ENCODE data around the gene CD274.

Gene CD274

GRCh38 chr9:5450359-5451091, at the start of gene CD274:
Gene CD274, plus strand, starts transcription at chr9:5450542. Its CDS starts 5,572 bp downstream, at chr9:5456114.
- no peaks in the 10 kb centered on the region for H3K36me3 ChIP-seq (ENCODE audit: control insufficient read depth, low read depth, low read length)
- H3K9me3 ChIP-seq (ENCODE audit: control insufficient read depth, low read depth, low read length) = no peaks in the 10 kb centered on the region
- peak within 1 kb of the TSS; percentile 54 for H3K4me3 ChIP-seq (ENCODE audit: low read length)
- H3K9ac ChIP-seq (ENCODE audit: low read length) = no peak within 1 kb of the TSS
- H3K27ac ChIP-seq (ENCODE audit: low read length) = no peak within 1 kb of the TSS
- peaks cover 9% of the 10 kb centered on the region for H3K27me3 ChIP-seq (ENCODE audit: control insufficient read depth, insufficient read depth, low read length)
- no peaks in the 10 kb centered on the region for H3K4me1 ChIP-seq (ENCODE audit: control insufficient read depth, low read depth, low read length)

DNA sequence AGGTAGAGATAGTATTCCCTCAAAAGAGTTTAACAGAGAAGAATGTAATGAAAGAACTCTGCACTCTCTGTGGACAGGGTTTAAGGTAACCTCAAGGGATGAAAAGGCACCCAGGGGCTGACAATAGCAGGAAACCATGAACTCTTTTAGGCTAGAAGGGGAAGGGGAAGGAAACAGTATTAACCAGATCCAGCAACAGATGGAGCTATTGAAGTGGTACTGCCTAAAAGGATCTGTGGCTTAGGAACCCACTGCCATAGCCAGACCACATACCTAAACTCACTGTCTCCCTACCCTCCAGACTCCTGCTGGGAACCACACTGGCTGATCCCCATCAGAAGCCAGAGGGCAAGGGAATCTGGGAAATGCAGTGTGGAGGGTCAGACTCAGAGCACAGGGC, 48.1 kb upstream of the CD274 start:
- H3K9me3 ChIP-seq (ENCODE audit: control insufficient read depth, low read depth, low read length) = no peaks in the 10 kb centered on the region
- no peaks in the 10 kb centered on the region for H3K4me1 ChIP-seq (ENCODE audit: control insufficient read depth, low read depth, low read length)
- H3K36me3 ChIP-seq (ENCODE audit: control insufficient read depth, low read depth, low read length) = no peaks in the 10 kb centered on the region
- no peak overlapping the region for H3K9ac ChIP-seq (ENCODE audit: low read length)
- H3K27ac ChIP-seq (ENCODE audit: low read length) = no peak overlapping the region
- H3K4me3 ChIP-seq (ENCODE audit: low read length) = no peak overlapping the region
- no peaks in the 10 kb centered on the region for H3K27me3 ChIP-seq (ENCODE audit: control insufficient read depth, insufficient read depth, low read length)

DNA sequence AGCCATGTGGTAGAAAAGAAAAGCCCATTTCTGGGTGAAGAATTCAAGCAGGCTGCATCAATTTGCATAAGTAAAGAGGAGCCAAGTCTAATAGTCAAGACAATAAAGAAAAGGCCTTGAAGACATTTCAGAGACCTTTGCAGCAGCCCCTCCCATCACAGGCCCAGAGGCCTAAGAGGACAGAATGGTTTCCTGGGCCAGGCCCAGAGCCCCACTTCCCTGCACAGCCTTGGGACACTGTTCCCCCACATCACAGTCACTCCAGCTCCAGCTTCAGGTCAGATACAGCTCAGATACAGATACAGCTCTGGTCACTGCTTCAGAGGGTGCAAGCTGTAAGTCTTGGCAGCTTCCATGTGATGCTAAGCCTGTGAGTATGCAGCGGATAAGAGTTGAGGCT, 41.7 kb upstream of the CD274 start:
- Histone ChIP-seq H3K27ac (ENCODE audit: low read length) (no peak overlapping the region), H3K4me1 (ENCODE audit: control insufficient read depth, low read depth, low read length) (no peaks in the 10 kb centered on the region), H3K36me3 (ENCODE audit: control insufficient read depth, low read depth, low read length) (no peaks in the 10 kb centered on the region), H3K9me3 (ENCODE audit: control insufficient read depth, low read depth, low read length) (peaks cover 11% of the 10 kb centered on the region), H3K27me3 (ENCODE audit: control insufficient read depth, insufficient read depth, low read length) (no peaks in the 10 kb centered on the region), H3K4me3 (ENCODE audit: low read length) (no peak overlapping the region), H3K9ac (ENCODE audit: low read length) (no peak overlapping the region)

- no peaks in the 10 kb centered on the region for H3K36me3 ChIP-seq (ENCODE audit: control insufficient read depth, low read depth, low read length)
- H3K27ac ChIP-seq (ENCODE audit: low read length) = no peak overlapping the region
- H3K4me3 ChIP-seq (ENCODE audit: low read length) = peak overlapping the region; percentile 23
- peaks cover 10% of the 10 kb centered on the region for H3K4me1 ChIP-seq (ENCODE audit: control insufficient read depth, low read depth, low read length)
- no peaks in the 10 kb centered on the region for H3K9me3 ChIP-seq (ENCODE audit: control insufficient read depth, low read depth, low read length)
- no peaks in the 10 kb centered on the region for H3K27me3 ChIP-seq (ENCODE audit: control insufficient read depth, insufficient read depth, low read length)
- H3K9ac ChIP-seq (ENCODE audit: low read length) = no peak overlapping the region
Measured at GRCh38 chr9:5416953-5417352, 33.4 kb upstream of the CD274 start.

GRCh38 chr9:5418481-5418880, 31.9 kb upstream of the CD274 start:
- no peak overlapping the region for H3K9ac ChIP-seq (ENCODE audit: low read length)
- no peaks in the 10 kb centered on the region for H3K36me3 ChIP-seq (ENCODE audit: control insufficient read depth, low read depth, low read length)
- H3K4me1 ChIP-seq (ENCODE audit: control insufficient read depth, low read depth, low read length) = peaks cover 10% of the 10 kb centered on the region
- H3K9me3 ChIP-seq (ENCODE audit: control insufficient read depth, low read depth, low read length) = no peaks in the 10 kb centered on the region
- H3K27ac ChIP-seq (ENCODE audit: low read length) = no peak overlapping the region
- no peaks in the 10 kb centered on the region for H3K27me3 ChIP-seq (ENCODE audit: control insufficient read depth, insufficient read depth, low read length)
- H3K4me3 ChIP-seq (ENCODE audit: low read length) = no peak overlapping the region

GRCh38 chr9:5419987-5420386, 30.4 kb upstream of the CD274 start:
- Histone ChIP-seq H3K9ac (ENCODE audit: low read length) (no peak overlapping the region), H3K27me3 (ENCODE audit: control insufficient read depth, insufficient read depth, low read length) (no peaks in the 10 kb centered on the region), H3K4me3 (ENCODE audit: low read length) (no peak overlapping the region), H3K27ac (ENCODE audit: low read length) (no peak overlapping the region), H3K36me3 (ENCODE audit: control insufficient read depth, low read depth, low read length) (no peaks in the 10 kb centered on the region), H3K9me3 (ENCODE audit: control insufficient read depth, low read depth, low read length) (no peaks in the 10 kb centered on the region), H3K4me1 (ENCODE audit: control insufficient read depth, low read depth, low read length) (peaks cover 10% of the 10 kb centered on the region)

DNA sequence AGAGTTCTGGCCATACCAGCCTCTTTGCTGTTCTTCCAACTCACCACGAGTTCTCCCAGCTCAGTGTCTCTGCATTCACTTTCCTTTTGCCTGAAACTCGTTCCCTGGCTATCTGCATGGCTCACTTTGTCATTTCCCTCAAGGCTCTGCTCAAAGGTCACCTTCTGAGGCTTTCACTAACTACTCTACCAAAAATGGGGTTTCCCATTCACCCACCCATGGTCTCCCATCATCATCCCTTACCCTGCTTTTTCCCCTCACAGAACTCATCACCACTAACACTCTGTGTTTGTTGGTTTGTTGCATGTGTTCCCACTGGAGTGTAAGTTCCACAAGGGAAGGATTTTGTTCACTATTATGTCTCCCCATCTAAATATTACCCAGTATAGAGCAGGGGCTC, 29.2 kb upstream of the CD274 start:
- Histone ChIP-seq H3K9ac (ENCODE audit: low read length) (no peak overlapping the region), H3K4me1 (ENCODE audit: control insufficient read depth, low read depth, low read length) (peaks cover 10% of the 10 kb centered on the region), H3K27me3 (ENCODE audit: control insufficient read depth, insufficient read depth, low read length) (no peaks in the 10 kb centered on the region), H3K27ac (ENCODE audit: low read length) (no peak overlapping the region), H3K4me3 (ENCODE audit: low read length) (no peak overlapping the region), H3K36me3 (ENCODE audit: control insufficient read depth, low read depth, low read length) (no peaks in the 10 kb centered on the region), H3K9me3 (ENCODE audit: control insufficient read depth, low read depth, low read length) (no peaks in the 10 kb centered on the region)

DNA sequence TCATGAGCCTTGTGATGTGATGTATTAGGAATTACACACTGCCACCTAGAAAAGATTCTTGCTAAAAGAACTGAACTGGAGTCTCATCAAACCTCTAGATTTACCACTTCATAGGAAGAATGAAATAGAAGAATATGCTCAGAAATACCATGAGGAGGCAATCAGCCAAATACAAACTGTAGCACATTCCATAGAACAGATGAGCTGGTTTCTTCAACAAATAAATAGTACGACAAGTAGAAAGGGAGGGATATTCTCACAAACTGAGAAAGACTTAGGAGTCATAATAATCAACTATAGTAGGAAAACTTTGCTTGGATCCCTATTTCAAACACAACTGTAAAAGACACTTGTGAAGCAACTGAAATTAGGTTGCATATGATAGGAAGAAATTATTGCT, 28.1 kb upstream of the CD274 start:
- H3K4me3 ChIP-seq (ENCODE audit: low read length) = no peak overlapping the region
- no peak overlapping the region for H3K9ac ChIP-seq (ENCODE audit: low read length)
- H3K4me1 ChIP-seq (ENCODE audit: control insufficient read depth, low read depth, low read length) = peaks cover 2% of the 10 kb centered on the region
- H3K27me3 ChIP-seq (ENCODE audit: control insufficient read depth, insufficient read depth, low read length) = no peaks in the 10 kb centered on the region
- no peaks in the 10 kb centered on the region for H3K36me3 ChIP-seq (ENCODE audit: control insufficient read depth, low read depth, low read length)
- H3K9me3 ChIP-seq (ENCODE audit: control insufficient read depth, low read depth, low read length) = no peaks in the 10 kb centered on the region
- no peak overlapping the region for H3K27ac ChIP-seq (ENCODE audit: low read length)

GRCh38 chr9:5425006-5425628, 25.2 kb upstream of the CD274 start:
- H3K9me3 ChIP-seq (ENCODE audit: control insufficient read depth, low read depth, low read length) = no peaks in the 10 kb centered on the region
- H3K4me3 ChIP-seq (ENCODE audit: low read length) = no peak overlapping the region
- H3K4me1 ChIP-seq (ENCODE audit: control insufficient read depth, low read depth, low read length) = no peaks in the 10 kb centered on the region
- no peaks in the 10 kb centered on the region for H3K36me3 ChIP-seq (ENCODE audit: control insufficient read depth, low read depth, low read length)
- H3K27ac ChIP-seq (ENCODE audit: low read length) = no peak overlapping the region
- H3K9ac ChIP-seq (ENCODE audit: low read length) = no peak overlapping the region
- no peaks in the 10 kb centered on the region for H3K27me3 ChIP-seq (ENCODE audit: control insufficient read depth, insufficient read depth, low read length)

DNA sequence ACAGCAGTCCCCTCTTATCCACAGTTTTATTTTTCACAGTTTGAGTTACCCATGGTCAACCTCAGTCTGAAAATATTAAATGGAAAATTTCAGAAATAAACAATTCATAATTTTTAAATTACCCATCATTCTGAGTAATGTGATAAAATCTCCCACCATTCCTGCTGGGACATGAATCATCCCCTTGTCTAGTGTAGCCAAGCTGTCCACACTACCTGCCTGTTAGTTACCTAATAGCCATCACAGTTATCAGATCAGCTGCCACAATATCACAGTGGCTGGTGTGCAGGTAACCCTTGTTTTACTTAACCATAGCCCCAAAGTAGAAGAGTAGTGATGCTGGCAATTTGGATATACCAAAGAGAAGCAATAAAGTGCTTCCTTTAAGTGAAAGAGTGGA, 23.3 kb upstream of the CD274 start:
- no peaks in the 10 kb centered on the region for H3K36me3 ChIP-seq (ENCODE audit: control insufficient read depth, low read depth, low read length)
- no peak overlapping the region for H3K4me3 ChIP-seq (ENCODE audit: low read length)
- no peak overlapping the region for H3K27ac ChIP-seq (ENCODE audit: low read length)
- H3K4me1 ChIP-seq (ENCODE audit: control insufficient read depth, low read depth, low read length) = no peaks in the 10 kb centered on the region
- no peak overlapping the region for H3K9ac ChIP-seq (ENCODE audit: low read length)
- no peaks in the 10 kb centered on the region for H3K9me3 ChIP-seq (ENCODE audit: control insufficient read depth, low read depth, low read length)
- H3K27me3 ChIP-seq (ENCODE audit: control insufficient read depth, insufficient read depth, low read length) = no peaks in the 10 kb centered on the region

- Histone ChIP-seq H3K9me3 (ENCODE audit: control insufficient read depth, low read depth, low read length) (no peaks in the 10 kb centered on the region), H3K9ac (ENCODE audit: low read length) (no peak overlapping the region), H3K27me3 (ENCODE audit: control insufficient read depth, insufficient read depth, low read length) (no peaks in the 10 kb centered on the region), H3K4me1 (ENCODE audit: control insufficient read depth, low read depth, low read length) (no peaks in the 10 kb centered on the region), H3K36me3 (ENCODE audit: control insufficient read depth, low read depth, low read length) (no peaks in the 10 kb centered on the region), H3K4me3 (ENCODE audit: low read length) (no peak overlapping the region), H3K27ac (ENCODE audit: low read length) (no peak overlapping the region)
Measured at GRCh38 chr9:5428172-5428571, 22.2 kb upstream of the CD274 start.
